GM19240 (cell line): ENCODE results near the gene DBNDD1.

Experiments used
- DNase-seq: peaks from one replicate; pipeline ENCODE4 v3.0.0; 2011; ENCODE audit warnings: low spot score; ENCODE audit not compliant: insufficient read length

The DBNDD1 gene

GRCh38 chr16:89964201-89964600, 55.1 kb downstream of the DBNDD1 start:
- DNase-seq = no peak

DNA sequence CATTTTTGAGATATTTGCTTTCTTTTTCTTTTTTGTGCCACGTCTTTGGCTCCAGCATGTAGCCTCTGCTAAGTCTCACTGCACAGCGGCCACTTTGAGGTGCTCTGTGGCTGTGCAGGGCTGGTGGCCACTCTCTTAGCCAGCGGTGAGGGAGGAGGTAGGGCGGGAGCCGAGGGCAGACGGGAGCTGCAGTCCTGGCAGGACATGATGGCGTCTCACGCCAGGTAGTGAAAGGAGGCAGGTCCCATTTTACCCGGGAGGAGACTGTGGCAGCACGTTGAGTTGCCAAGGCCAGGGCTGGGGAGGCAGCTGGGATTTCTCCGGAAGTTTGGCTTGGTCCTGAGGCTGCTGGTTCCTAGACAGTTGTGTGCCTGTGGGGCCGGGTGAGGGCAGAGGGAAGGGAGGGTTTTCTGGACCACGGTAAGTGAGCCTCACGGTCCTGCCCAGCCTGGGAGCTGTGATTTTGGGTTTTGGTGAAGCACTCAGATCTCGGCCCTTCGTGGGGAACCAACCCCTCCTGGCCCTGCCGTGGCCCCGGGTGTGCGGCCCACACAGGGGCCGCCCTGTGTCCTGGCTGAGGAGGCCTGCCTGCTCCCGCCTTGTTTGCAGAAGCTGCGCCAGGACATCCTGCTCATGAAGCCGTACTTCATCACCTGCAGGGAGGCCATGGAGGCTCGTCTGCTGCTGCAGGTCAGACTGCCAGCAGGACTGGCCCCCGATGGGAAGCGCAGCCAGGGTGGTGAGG, 56.3 kb downstream of the DBNDD1 start:
- no peak for DNase-seq

DNA sequence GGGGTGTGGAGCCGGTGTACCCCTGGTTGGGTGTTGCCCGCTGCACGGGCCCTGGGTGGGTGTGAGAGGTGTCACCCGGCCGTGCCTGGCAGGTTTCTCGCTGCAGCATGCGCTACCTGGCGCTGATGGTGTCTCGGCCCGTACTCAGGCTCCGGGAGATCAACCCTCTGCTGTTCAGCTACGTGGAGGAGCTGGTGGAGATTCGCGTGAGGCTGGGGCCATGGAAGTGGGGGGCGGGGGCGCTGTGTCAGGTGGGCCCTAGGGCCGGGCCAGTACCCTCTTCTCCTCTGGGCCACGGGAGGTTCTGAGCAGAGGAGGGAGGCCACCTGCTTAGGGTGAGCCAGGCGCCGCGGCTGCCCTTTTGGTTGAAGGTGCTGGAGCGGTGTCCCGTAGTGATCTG, 57.3 kb downstream of the DBNDD1 start:
- no peak for DNase-seq

- no peak for DNase-seq
These were observed 58.3 kb downstream of the DBNDD1 start for GRCh38 chr16:89960966-89961365.

DNA sequence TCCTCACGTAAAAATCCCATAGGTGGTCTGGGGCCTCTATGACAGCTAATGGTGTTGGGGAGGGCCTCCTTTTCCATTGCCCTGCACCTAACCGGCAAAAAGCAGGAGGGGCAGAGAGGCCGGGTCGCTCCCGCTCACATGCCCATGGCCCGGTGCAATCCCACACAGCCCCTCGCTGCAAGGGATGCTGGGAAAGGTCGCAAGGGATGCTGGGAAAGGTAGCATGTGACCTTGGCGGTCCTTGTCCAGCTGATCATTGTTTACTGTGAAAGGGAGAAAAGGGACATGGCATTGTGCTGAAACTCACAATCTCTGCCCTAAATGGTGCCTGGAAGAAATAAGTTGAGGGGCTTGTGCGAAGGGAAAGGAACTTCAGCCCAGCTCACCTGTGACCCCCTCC, 60.7 kb downstream of the DBNDD1 start:
- DNase-seq = no peak

DNA sequence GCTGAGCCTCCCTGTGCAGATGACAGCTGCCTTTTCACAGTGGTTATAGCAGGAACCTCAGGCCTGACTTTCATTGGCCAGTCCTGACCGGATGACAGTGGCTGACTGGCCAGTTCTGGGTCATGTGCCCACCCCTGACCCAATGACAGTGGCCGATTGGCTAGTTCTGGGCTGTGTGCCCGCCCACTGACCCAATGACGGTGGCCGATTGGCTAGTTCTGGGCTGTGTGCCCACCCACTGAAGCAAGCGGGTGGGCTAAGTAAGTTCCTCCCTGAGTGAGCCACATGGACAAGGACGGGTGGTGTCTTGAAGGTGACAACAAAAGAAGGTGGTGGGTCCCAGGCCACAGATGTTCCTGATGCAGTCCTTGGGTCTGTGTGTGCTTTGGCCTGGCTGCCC, 61.2 kb downstream of the DBNDD1 start:
- DNase-seq = no peak

DNA sequence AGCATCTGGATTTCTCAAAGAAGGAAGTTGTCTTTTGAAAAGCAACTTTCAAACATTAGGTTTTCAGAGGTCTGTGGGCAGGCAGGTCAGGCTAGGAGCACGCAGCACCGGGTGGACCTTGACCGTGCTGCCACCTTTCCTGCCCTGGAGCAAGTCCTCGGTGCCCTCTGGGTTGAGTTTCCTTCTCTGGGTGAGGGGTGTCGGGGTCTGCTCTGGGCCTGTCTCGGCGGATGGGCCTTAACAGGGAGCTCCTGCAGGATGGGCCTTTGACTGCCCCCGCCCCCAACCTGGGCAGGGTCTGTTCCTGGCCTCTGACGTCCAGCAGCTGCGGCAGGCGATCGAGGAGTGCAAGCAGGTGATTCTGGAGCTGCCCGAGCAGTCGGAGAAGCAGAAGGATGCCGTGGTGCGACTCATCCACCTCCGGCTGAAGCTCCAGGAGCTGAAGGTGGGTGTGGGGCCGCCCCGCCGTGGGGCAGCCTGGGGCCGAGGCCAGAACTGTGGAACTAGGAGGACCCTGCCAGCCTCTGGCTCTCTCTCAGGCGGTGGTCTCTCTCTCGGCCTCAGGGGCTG, 62.0 kb downstream of the DBNDD1 start:
- DNase-seq = no peak

DNA sequence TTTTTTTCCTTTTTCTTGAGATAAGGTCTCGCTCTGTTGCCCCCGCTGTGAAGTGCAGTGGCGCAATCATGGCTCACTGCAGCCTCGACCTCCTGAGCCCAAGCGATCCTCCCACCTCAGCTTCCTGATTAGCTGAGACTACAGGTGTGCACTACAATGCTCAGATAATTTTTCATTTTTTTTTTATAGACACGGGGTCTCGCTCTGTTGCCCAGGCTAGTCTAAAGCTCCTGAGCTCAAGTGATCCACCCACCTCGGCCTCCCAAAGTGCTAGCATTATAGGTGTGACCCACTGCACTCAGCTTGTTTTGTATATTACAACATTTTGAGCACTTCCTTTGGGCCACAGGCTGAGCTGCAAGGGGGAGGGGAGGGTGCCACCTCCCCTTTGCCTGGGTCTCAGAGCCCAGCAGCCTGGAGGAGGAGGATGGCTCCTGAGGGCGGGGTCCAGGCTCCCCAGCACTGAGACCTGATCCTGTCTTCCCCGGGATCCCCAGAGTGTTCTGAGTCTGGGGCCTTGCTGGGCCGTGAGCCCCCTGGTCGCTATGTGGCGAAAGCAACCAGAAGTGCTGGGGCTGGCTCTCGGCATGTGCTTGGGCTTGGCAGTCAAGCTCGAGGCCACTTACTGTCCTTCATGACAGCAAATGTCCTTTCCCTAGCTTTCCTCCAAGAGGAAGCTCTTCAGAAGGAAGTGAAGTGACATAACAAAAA, 62.6 kb downstream of the DBNDD1 start:
- DNase-seq = no peak

DNA sequence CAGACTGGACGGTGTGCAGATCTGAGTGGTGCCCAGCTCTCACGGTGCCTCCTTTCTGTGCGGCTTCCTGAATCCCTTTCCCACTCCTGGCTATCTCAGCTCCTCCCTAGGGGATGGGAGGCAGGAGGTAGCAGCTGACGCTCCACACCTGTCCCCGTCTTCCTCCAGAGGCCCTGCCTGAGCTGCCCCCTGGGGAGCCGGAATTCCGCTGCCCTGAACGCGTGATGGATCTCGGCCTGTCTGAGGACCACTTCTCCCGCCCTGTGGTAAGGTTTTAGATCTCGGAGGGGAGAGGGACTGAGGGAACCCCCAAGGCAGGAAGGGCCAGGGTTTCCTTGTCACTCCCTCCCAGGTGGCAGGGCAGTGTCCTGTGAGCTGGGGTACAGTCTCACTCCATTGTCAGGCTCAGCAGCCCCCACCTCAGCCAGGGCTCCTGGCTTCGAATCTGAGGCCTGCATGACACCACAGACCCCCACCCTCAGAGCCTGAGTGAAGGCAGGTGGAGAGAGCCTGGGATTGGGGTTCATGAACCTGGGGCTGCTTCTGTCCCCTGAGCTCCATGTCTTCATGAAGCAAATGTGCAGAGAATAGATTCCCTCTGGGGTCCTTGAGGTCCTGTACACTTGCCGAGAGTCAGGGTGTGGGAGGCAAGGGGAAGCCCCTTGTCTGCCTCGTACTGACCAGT, 64.1 kb downstream of the DBNDD1 start:
- DNase-seq = no peak
